Measurements from ENCODE around the gene MSMB.

Gene MSMB

DNA sequence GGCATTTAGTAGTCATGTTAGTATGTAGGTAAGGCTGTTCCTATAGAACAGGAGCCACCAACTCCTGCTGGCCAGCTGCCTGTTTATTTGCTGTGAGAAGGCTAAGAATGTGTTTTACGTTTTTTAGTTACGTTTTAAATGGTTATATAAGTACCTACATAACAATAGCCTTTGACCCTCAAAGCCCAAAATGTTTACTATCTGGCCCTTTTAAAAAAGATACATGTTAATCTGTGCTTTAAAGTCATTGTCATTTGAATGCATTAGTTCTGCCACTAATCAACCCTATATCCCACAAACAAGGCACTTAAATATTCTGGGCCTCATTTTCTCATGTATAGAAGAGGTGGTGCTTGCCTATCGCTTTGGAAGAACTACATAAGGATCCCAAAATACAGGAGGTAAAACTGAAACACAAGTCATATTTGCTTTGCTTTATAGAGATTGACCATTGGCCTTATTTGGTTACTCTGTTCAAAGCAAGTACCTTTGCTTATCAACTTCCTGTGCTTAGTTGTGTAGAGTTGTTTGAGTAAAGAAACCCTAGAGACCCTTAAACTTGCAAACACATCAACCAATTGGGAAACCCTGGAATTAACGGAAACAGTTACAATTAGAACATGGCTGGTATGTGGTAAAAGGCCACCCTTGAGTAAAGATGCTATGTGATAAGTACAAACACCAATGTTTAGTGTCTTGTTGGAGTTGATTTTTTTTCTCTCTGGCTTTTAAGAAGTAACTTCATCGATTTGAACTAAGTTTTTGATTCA is 47.9 kb downstream of the MSMB start:
- H3K36me3 ChIP-seq (ENCODE audit: control insufficient read depth in 2 of 2, insufficient read depth in 1 of 2, low read length in 2 of 2), result peaks cover 24 to 59% of the 10 kb centered on the region in 2 experiments
- CTCF ChIA-PET, result interaction anchor here (0.6 kb wide), 1 partner anchor 31 kb away, joined by 3 read pairs; no protein-coding TSS in a partner anchor
- no peaks in the 10 kb centered on the region for H3K4me1 ChIP-seq (ENCODE audit: control insufficient read depth, insufficient read depth, low read length)
- no peak overlapping the region for H3K27ac ChIP-seq (ENCODE audit: extremely low read depth, low read depth, low read length)
- TF ChIP-seq ZNF501 (tag by site-specific recombination; IDR thresholded peaks at IDR 0.05) (no peak), KLF1 (tag by site-specific recombination; IDR thresholded peaks at IDR 0.05) (no peak), GLI4 (tag by site-specific recombination; IDR thresholded peaks at IDR 0.05) (no peak), ZBTB1 (tag by site-specific recombination; IDR thresholded peaks at IDR 0.05) (no peak), ZNF623 (tag by site-specific recombination; IDR thresholded peaks at IDR 0.05) (no peak), ZBTB20 (tag by site-specific recombination; IDR thresholded peaks at IDR 0.05) (no peak), ZNF324 (tag by site-specific recombination; IDR thresholded peaks at IDR 0.05) (no peak), KLF16 (tag by site-specific recombination; IDR thresholded peaks at IDR 0.05) (no peak)
- TF ChIP-seq, protein P1, sequence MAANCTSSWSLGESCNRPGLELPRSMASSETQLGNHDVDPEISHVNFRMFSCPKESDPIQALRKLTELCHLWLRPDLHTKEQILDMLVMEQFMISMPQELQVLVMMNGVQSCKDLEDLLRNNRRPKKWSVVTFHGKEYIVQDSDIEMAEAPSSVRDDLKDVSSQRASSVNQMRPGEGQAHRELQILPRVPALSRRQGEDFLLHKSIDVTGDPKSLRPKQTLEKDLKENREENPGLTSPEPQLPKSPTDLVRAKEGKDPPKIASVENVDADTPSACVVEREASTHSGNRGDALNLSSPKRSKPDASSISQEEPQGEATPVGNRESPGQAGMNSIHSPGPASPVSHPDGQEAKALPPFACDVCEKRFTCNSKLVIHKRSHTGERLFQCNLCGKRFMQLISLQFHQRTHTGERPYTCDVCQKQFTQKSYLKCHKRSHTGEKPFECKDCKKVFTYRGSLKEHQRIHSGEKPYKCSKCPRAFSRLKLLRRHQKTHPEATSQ (tag by site-specific recombination; IDR thresholded peaks at IDR 0.05), result no peak
- TF ChIP-seq, protein P2, sequence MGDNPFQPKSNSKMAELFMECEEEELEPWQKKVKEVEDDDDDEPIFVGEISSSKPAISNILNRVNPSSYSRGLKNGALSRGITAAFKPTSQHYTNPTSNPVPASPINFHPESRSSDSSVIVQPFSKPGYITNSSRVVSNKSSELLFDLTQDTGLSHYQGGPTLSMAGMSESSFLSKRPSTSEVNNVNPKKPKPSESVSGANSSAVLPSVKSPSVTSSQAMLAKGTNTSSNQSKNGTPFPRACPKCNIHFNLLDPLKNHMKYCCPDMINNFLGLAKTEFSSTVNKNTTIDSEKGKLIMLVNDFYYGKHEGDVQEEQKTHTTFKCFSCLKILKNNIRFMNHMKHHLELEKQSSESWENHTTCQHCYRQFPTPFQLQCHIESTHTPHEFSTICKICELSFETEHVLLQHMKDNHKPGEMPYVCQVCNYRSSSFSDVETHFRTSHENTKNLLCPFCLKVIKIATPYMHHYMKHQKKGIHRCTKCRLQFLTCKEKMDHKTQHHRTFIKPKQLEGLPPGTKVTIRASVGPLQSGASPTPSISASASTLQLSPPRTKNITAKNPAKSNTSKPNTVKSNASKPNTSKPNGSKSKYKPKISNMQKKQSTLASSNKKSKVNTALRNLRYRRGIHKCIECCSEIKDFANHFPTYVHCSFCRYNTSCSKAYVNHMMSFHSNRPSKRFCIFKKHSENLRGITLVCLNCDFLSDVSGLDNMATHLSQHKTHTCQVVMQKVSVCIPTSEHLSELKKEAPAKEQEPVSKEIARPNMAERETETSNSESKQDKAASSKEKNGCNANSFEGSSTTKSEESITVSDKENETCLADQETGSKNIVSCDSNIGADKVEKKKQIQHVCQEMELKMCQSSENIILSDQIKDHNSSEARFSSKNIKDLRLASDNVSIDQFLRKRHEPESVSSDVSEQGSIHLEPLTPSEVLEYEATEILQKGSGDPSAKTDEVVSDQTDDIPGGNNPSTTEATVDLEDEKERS (tag by site-specific recombination; IDR thresholded peaks at IDR 0.05), result no peak
- TF ChIP-seq, protein P3, sequence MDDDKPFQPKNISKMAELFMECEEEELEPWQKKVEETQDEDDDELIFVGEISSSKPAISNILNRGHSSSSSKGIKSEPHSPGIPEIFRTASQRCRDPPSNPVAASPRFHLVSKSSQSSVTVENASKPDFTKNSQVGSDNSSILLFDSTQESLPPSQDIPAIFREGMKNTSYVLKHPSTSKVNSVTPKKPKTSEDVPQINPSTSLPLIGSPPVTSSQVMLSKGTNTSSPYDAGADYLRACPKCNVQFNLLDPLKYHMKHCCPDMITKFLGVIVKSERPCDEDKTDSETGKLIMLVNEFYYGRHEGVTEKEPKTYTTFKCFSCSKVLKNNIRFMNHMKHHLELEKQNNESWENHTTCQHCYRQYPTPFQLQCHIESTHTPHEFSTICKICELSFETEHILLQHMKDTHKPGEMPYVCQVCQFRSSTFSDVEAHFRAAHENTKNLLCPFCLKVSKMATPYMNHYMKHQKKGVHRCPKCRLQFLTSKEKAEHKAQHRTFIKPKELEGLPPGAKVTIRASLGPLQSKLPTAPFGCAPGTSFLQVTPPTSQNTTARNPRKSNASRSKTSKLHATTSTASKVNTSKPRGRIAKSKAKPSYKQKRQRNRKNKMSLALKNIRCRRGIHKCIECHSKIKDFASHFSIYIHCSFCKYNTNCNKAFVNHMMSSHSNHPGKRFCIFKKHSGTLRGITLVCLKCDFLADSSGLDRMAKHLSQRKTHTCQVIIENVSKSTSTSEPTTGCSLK (tag by site-specific recombination; IDR thresholded peaks at IDR 0.05), result no peak
- TF ChIP-seq, protein P4, sequence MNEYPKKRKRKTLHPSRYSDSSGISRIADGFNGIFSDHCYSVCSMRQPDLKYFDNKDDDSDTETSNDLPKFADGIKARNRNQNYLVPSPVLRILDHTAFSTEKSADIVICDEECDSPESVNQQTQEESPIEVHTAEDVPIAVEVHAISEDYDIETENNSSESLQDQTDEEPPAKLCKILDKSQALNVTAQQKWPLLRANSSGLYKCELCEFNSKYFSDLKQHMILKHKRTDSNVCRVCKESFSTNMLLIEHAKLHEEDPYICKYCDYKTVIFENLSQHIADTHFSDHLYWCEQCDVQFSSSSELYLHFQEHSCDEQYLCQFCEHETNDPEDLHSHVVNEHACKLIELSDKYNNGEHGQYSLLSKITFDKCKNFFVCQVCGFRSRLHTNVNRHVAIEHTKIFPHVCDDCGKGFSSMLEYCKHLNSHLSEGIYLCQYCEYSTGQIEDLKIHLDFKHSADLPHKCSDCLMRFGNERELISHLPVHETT (tag by site-specific recombination; IDR thresholded peaks at IDR 0.05), result no peak
- no peak overlapping the region for H3K4me3 ChIP-seq (ENCODE audit: low read depth, low read length)
- no peaks in the 10 kb centered on the region for H3K9me3 ChIP-seq (ENCODE audit: control insufficient read depth, insufficient read depth, low read depth, low read length)
- POLR2A ChIA-PET, result no interaction called here

DNA sequence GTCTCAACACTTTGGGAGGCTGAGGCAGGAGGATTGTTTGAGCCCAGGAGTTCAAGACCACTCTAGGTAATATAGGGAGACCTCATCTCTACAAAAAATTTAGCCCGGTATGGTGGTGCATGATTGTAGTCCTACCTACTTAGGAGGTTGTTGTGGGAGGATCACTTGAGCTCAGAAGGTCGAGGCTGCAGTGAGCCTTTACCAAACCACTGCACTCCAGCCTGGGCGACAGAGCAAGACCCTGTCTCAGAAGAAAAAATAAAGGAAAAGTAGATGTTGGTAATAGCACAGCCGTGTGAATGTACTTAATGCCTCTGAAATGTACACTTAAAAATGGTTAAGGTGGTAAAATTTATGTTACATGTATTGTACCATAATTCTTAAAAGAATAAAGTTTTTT is 48.5 kb downstream of the MSMB start:
- Histone ChIP-seq H3K36me3 (ENCODE audit: control insufficient read depth in 2 of 2, insufficient read depth in 1 of 2, low read length in 2 of 2) (peaks cover 21 to 59% of the 10 kb centered on the region in 2 experiments; a peak in 2 of 3 replicates), H3K4me3 (ENCODE audit: low read depth, low read length) (no peak overlapping the region), H3K4me1 (ENCODE audit: control insufficient read depth, insufficient read depth, low read length) (no peaks in the 10 kb centered on the region), H3K9me3 (ENCODE audit: control insufficient read depth, insufficient read depth, low read depth, low read length) (no peaks in the 10 kb centered on the region), H3K27ac (ENCODE audit: extremely low read depth, low read depth, low read length) (no peak overlapping the region)
- ChIA-PET POLR2A (no interaction called here), CTCF (interaction anchor here (0.6 kb wide), 1 partner anchor 32 kb away, joined by 3 read pairs; no protein-coding TSS in a partner anchor)
- TF ChIP-seq ZBTB48 (tag by site-specific recombination; IDR thresholded peaks at IDR 0.05) (no peak), ZNF324 (tag by site-specific recombination; IDR thresholded peaks at IDR 0.05) (no peak), ZNF843 (tag by site-specific recombination; IDR thresholded peaks at IDR 0.05) (no peak), KLF7 (tag by site-specific recombination; IDR thresholded peaks at IDR 0.05; ENCODE audit: borderline replicate concordance) (no peak), ZNF248 (tag by site-specific recombination; IDR thresholded peaks at IDR 0.05) (no peak)
- TF ChIP-seq, protein P5, sequence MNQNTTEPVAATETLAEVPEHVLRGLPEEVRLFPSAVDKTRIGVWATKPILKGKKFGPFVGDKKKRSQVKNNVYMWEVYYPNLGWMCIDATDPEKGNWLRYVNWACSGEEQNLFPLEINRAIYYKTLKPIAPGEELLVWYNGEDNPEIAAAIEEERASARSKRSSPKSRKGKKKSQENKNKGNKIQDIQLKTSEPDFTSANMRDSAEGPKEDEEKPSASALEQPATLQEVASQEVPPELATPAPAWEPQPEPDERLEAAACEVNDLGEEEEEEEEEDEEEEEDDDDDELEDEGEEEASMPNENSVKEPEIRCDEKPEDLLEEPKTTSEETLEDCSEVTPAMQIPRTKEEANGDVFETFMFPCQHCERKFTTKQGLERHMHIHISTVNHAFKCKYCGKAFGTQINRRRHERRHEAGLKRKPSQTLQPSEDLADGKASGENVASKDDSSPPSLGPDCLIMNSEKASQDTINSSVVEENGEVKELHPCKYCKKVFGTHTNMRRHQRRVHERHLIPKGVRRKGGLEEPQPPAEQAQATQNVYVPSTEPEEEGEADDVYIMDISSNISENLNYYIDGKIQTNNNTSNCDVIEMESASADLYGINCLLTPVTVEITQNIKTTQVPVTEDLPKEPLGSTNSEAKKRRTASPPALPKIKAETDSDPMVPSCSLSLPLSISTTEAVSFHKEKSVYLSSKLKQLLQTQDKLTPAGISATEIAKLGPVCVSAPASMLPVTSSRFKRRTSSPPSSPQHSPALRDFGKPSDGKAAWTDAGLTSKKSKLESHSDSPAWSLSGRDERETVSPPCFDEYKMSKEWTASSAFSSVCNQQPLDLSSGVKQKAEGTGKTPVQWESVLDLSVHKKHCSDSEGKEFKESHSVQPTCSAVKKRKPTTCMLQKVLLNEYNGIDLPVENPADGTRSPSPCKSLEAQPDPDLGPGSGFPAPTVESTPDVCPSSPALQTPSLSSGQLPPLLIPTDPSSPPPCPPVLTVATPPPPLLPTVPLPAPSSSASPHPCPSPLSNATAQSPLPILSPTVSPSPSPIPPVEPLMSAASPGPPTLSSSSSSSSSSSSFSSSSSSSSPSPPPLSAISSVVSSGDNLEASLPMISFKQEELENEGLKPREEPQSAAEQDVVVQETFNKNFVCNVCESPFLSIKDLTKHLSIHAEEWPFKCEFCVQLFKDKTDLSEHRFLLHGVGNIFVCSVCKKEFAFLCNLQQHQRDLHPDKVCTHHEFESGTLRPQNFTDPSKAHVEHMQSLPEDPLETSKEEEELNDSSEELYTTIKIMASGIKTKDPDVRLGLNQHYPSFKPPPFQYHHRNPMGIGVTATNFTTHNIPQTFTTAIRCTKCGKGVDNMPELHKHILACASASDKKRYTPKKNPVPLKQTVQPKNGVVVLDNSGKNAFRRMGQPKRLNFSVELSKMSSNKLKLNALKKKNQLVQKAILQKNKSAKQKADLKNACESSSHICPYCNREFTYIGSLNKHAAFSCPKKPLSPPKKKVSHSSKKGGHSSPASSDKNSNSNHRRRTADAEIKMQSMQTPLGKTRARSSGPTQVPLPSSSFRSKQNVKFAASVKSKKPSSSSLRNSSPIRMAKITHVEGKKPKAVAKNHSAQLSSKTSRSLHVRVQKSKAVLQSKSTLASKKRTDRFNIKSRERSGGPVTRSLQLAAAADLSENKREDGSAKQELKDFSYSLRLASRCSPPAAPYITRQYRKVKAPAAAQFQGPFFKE (tag by site-specific recombination; IDR thresholded peaks at IDR 0.05; ENCODE audit: borderline replicate concordance), result no peak
- TF ChIP-seq, protein P6, sequence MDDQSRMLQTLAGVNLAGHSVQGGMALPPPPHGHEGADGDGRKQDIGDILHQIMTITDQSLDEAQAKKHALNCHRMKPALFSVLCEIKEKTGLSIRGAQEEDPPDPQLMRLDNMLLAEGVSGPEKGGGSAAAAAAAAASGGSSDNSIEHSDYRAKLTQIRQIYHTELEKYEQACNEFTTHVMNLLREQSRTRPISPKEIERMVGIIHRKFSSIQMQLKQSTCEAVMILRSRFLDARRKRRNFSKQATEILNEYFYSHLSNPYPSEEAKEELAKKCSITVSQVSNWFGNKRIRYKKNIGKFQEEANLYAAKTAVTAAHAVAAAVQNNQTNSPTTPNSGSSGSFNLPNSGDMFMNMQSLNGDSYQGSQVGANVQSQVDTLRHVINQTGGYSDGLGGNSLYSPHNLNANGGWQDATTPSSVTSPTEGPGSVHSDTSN (CRISPR knock-in tag; IDR thresholded peaks at IDR 0.05), result no peak
